GM23248 (cell line): ENCODE measurements around the gene TMPRSS5. TPM values are rescaled to one million over a fixed set of nuclear protein-coding genes. Genes with fewer than 3 reads are reported as not detected.
"Not testable (repeated sequence)": the region's sequence is repeated elsewhere in the genome, so short reads cannot be mapped to it uniquely, and the experiment has no call there.

Source experiments
- DNase-seq: peaks from one replicate; pipeline ENCODE4 v3.0.0-alpha.2; 2015
- H2AFZ ChIP-seq: fragments of 200-600 bp; sonication (generic); 2 replicates; pipeline ENCODE4 v1.6.1; 2016; ENCODE audit warnings: antibody characterized with exemption
- H3F3A ChIP-seq: fragments of 200-600 bp; sonication (generic); 2 replicates; pipeline ENCODE4 v1.6.1; 2016; ENCODE audit warnings: mild to moderate bottlenecking, antibody characterized with exemption, mixed run types; ENCODE audit not compliant: insufficient read depth
- H3K27ac ChIP-seq: fragments of 200-600 bp; sonication (generic); 2 replicates; pipeline ENCODE4 v1.5.1; 2016; ENCODE audit warnings: mild to moderate bottlenecking
- H3K27me3 ChIP-seq: fragments of 200-600 bp; sonication (generic); replicated peaks from 2 replicates; pipeline ENCODE4 v1.6.1; 2016; ENCODE audit warnings: mild to moderate bottlenecking; ENCODE audit not compliant: insufficient read depth
- H3K36me3 ChIP-seq: fragments of 200-600 bp; sonication (generic); 2 replicates; pipeline ENCODE4 v1.6.1; 2016; ENCODE audit warnings: low read depth, mild to moderate bottlenecking
- H3K4me1 ChIP-seq: fragments of 200-600 bp; sonication (generic); 2 replicates; pipeline ENCODE4 v1.6.1; 2016; ENCODE audit warnings: mild to moderate bottlenecking; ENCODE audit not compliant: insufficient read depth
- H3K4me2 ChIP-seq: fragments of 200-600 bp; sonication (generic); one replicate; pipeline ENCODE4 v1.6.1; 2016; ENCODE audit warnings: mild to moderate bottlenecking; ENCODE audit not compliant: unreplicated experiment
- H3K4me3 ChIP-seq: fragments of 200-600 bp; sonication (generic); 2 replicates; pipeline ENCODE4 v1.5.1; 2016; ENCODE audit warnings: mild to moderate bottlenecking
- H3K79me2 ChIP-seq: fragments of 200-600 bp; sonication (generic); 2 replicates; pipeline ENCODE4 v1.6.1; 2016; ENCODE audit warnings: mild to moderate bottlenecking; ENCODE audit not compliant: insufficient read depth
- H3K9ac ChIP-seq: fragments of 200-600 bp; sonication (generic); 2 replicates; pipeline ENCODE4 v1.6.1; 2016; ENCODE audit warnings: mild to moderate bottlenecking
- H3K9me2 ChIP-seq: fragments of 200-600 bp; sonication (generic); 2 replicates; pipeline ENCODE4 v1.6.1; 2016; ENCODE audit warnings: mixed run types, mild to moderate bottlenecking, moderate library complexity; ENCODE audit not compliant: insufficient read depth
- H3K9me3 ChIP-seq: fragments of 200-600 bp; sonication (generic); one replicate; pipeline ENCODE4 v1.6.1; 2017; ENCODE audit warnings: low read depth
- H4K20me1 ChIP-seq: fragments of 200-600 bp; sonication (generic); 2 replicates; pipeline ENCODE4 v1.6.0; 2016; ENCODE audit not compliant: insufficient read depth
- EZH2 ChIP-seq: fragments of 200-600 bp; sonication (generic); IDR thresholded peaks from 2 replicates; pipeline ENCODE4 v1.6.1; 2018; ENCODE audit warnings: antibody characterized with exemption, mild to moderate bottlenecking; ENCODE audit not compliant: insufficient read depth, poor library complexity, severe bottlenecking
- EZH2phosphoT487 ChIP-seq: fragments of 200-600 bp; sonication (generic); IDR thresholded peaks from 2 replicates; pipeline ENCODE4 v1.6.1; 2018; ENCODE audit warnings: antibody characterized with exemption, moderate library complexity, mild to moderate bottlenecking, low read depth; ENCODE audit not compliant: insufficient read depth
- WGBS, 2 experiments: methylation state at CpG; one replicate each; pipeline ENCODE4 v1.1.6; 2015 to 2017; ENCODE audit warnings: low lambda C conversion rate in 2 of 2, low coverage in 1 of 2; ENCODE audit errors: missing lambda C conversion rate in 2 of 2; 5-methylcytosine and 5-hydroxymethylcytosine counted together
- in situ Hi-C: fragments of 300-500 bp; cut with MboI; formaldehyde crosslinking; loops from 2 replicates; pipeline ENCODE4 v1.15.0; 2020
- polyA plus RNA-seq: library from polyadenylated mRNA; unstranded; fragments of >200 nt; fragmentation: Nextera tagmentation; extraction: Ambion mirVana; gene quantifications from 2 replicates; pipeline ENCODE4 v1.2.1, GENCODE V29; 2016
- total RNA-seq: library from RNA; depleted of rRNA; stranded (reverse); fragments of >200 nt; shearing (Covaris generic); gene quantifications from 2 replicates; pipeline ENCODE4 v1.2.3, GENCODE V29; 2014

TMPRSS5 gene
- total and polyA plus RNA-seq, 2 experiments from 2014 or later = not detected

GRCh38 chr11:113710989-113711388, 4.9 kb upstream of the TMPRSS5 start:
- Histone ChIP-seq H3K27me3 (no peaks in the 10 kb centered on the region), H3K36me3 (no peaks in the 10 kb centered on the region), H3K4me2 (no peak overlapping the region), H4K20me1 (no peaks in the 10 kb centered on the region), H3K9me2 (no peaks in the 10 kb centered on the region), H3F3A (no peaks in the 10 kb centered on the region), H3K79me2 (no peaks in the 10 kb centered on the region), H3K9me3 (no peaks in the 10 kb centered on the region), H3K9ac (no peak overlapping the region), H3K4me1 (no peaks in the 10 kb centered on the region), H3K27ac (no peak overlapping the region), H2AFZ (no peak overlapping the region), H3K4me3 (no peak overlapping the region)
- TF ChIP-seq EZH2 (no peak), EZH2phosphoT487 (no peak)
- in situ Hi-C loops = no loop called here
- DNase-seq = no peak
- whole genome bisulfite sequencing, 2 experiments = 78 to 89% methylated on average over 1 of the region's 1 CpG

- H3K9me2 ChIP-seq, H3K4me3 ChIP-seq, H3K36me3 ChIP-seq, H3K79me2 ChIP-seq, H3F3A ChIP-seq, H3K9me3 ChIP-seq, H4K20me1 ChIP-seq, H3K4me2 ChIP-seq, H3K9ac ChIP-seq, H3K4me1 ChIP-seq, H3K27me3 ChIP-seq, H3K27ac ChIP-seq, DNase-seq, in situ Hi-C loops, H2AFZ ChIP-seq: not testable (repeated sequence)
- WGBS, 2 experiments = 94 to 100% methylated on average over 1 of the region's 1 CpG
Observed at GRCh38 chr11:113703551-113703950, 2.6 kb downstream of the TMPRSS5 start.

DNA sequence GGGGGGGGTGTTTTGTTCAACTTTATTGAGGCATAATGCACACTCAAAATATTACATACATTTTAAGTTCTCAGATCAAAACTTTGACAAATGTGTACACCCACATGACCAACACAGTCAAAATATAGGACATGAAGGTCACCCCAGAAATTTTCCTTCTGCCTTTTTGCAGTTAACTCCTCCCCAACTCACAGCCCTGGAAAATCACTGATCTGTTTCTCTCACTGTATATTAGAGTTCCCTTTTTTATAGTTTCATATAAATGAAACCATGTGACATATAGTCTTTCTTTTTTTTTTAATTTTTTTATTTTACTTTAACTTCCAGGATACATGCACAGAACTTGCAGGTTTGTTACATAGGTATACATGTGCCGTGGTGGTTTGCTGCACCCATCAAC, 4.6 kb downstream of the TMPRSS5 start:
- no peak for DNase-seq
- TF ChIP-seq EZH2phosphoT487 = no peak
- TF ChIP-seq EZH2 = no peak
- Histone ChIP-seq H2AFZ (no peak overlapping the region), H3K9me2 (no peaks in the 10 kb centered on the region), H3K27ac (no peak overlapping the region), H3K79me2 (no peaks in the 10 kb centered on the region), H3K4me1 (no peaks in the 10 kb centered on the region), H3K27me3 (no peaks in the 10 kb centered on the region), H3F3A (no peaks in the 10 kb centered on the region), H3K4me3 (no peak overlapping the region), H3K9ac (no peak overlapping the region), H3K9me3 (no peaks in the 10 kb centered on the region), H3K36me3 (no peaks in the 10 kb centered on the region), H4K20me1 (no peaks in the 10 kb centered on the region), H3K4me2 (no peak overlapping the region)
- WGBS, 2 experiments = 87 to 100% methylated on average over 1 of the region's 1 CpG
- in situ Hi-C loops = no loop called here

DNA sequence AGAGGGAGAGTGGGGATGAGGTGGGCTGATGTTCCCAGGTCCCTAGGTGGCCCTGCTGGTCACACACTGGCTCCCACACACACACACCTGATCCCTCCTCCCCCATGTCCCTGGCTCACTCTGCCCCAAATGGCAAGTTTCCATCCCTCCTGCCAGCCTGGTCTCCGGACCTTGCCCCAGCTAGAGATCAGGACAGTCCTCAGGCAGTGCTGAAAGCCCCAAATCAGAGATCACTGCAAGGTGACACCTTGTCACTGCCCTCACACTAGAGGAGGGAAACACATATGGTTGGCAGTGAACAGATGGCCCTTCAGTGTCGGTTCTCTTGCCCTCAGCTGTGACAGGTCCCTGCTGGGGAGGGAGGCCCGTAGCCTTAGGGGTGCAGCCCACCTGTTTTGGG, 7.6 kb downstream of the TMPRSS5 start:
- no peak for TF ChIP-seq EZH2phosphoT487
- TF ChIP-seq EZH2 = no peak
- H3K79me2 ChIP-seq = no peaks in the 10 kb centered on the region
- no peaks in the 10 kb centered on the region for H3K9me2 ChIP-seq
- no peaks in the 10 kb centered on the region for H3K9me3 ChIP-seq
- H3K27me3 ChIP-seq = no peaks in the 10 kb centered on the region
- no peak overlapping the region for H3K4me3 ChIP-seq
- H4K20me1 ChIP-seq = no peaks in the 10 kb centered on the region
- no peak overlapping the region for H3K4me2 ChIP-seq
- WGBS, 2 experiments = 76 to 84% methylated on average over 3 of the region's 3 CpGs
- in situ Hi-C loops = no loop called here
- no peak for DNase-seq
- no peak overlapping the region for H3K9ac ChIP-seq
- no peaks in the 10 kb centered on the region for H3K36me3 ChIP-seq
- no peak overlapping the region for H3K27ac ChIP-seq
- no peak overlapping the region for H2AFZ ChIP-seq
- no peaks in the 10 kb centered on the region for H3K4me1 ChIP-seq
- H3F3A ChIP-seq = no peaks in the 10 kb centered on the region

DNA sequence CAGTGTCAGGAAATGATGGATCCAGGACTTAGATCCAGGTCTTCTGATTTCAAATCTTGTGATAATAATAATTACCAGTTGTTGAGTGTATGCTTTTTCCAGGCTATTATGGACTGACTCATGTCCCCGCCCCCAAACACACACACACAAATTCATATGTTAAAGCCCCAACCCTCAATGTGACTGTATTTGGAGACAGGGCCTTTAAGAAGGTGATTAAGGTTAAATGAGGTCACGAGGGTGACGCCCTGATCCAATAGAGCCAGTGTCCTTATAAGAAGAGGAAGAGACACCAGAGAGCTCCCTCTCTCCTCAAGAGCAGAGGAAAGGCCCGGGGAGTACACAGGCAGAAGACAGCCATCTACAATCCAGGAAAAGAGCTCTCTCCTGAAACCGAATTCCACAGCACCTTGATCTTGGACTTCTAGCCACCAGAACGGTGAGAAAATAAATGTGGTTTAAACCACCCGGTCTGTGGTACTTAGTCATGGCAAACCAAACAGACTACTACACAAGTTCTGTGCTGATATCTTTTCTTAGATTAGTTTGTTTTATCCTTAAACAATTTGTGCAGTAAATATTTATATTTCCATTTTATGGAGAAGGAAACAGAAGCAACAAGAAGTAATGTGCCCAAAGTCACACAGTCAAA, 8.2 kb downstream of the TMPRSS5 start:
- no peak overlapping the region for H3K27ac ChIP-seq
- 86 to 88% methylated on average over 7 of the region's 7 CpGs for WGBS, 2 experiments
- peak; percentile 27 for DNase-seq

More for the DNA sequence above, 8.2 kb downstream of the TMPRSS5 start:
- Histone ChIP-seq H3K36me3 (no peaks in the 10 kb centered on the region), H3K9me2 (no peaks in the 10 kb centered on the region), H3K4me1 (no peaks in the 10 kb centered on the region), H3K27me3 (no peaks in the 10 kb centered on the region), H3K4me3 (no peak overlapping the region), H3K79me2 (no peaks in the 10 kb centered on the region), H3F3A (no peaks in the 10 kb centered on the region), H3K4me2 (no peak overlapping the region), H3K9ac (no peak overlapping the region), H3K9me3 (no peaks in the 10 kb centered on the region), H4K20me1 (no peaks in the 10 kb centered on the region), H2AFZ (no peak overlapping the region)
- TF ChIP-seq EZH2phosphoT487 (no peak), EZH2 (no peak)
- in situ Hi-C loops = no loop called here
